Measurements from ENCODE around the gene AGAP5.
"Not testable (repeated sequence)": the region's sequence is repeated elsewhere in the genome, so short reads cannot be mapped to it uniquely, and the experiment has no call there.

DNA sequence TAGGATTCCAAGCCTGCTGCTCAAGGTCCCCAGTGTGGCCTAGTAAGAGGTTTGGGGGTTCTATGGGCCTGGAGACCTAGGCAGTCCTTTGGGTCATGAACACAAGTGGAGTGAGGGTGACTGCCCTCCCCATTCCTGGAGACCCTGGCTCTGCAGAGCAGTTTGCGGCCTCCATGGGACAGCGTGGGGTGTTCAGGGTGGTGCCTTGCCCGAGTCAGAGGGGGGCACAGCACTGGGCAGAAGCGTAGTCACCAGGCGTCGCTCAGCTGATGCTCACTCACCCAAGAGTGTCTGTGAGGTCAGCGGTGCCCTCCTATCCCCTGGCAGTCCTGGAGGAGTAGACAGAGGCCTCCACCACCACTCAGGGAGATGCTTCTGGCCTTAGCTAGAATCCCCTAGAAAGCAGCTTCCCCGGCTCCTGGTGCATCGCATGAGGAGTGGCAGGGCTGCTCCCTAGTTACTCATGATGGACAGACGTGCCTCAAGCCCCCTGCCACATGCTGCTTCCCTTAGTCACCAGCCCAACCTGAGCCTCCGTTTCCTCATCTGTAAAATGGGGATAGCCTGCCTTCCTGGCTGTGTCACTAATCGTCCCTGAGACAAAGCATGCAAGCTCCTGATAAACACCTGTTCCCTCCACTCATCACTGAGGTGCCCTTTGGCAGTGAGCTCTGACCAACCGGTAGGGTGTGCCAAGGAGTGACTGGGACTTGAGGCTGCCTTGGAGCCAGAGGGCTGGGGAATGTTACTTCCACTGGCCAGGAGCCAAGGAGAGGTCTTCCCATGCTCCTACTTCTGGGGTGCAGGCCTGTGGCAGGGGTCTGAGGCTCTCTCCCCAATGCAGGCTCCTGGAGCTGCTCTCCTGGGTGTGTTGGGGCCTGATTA, 33.5 kb downstream of the AGAP5 start:
- TF ChIP-seq CTCF, POLR2A (IDR thresholded peaks at IDR 0.05): not testable (repeated sequence)

Data from suprapubic skin (tissue), 3 donors.